Fibroblast of the aortic adventitia (primary cell): ENCODE data around the gene EHD1. TPM values are rescaled to one million over a fixed set of nuclear protein-coding genes. Genes with fewer than 3 reads are reported as not detected.

Experiments
- DNase-seq: peaks from one replicate; pipeline ENCODE4 v3.0.0-alpha.2; 2010; ENCODE audit warnings: low read depth
- H3K4me3 ChIP-seq: 2 replicates; pipeline ENCODE4 v1.5.1; 2011; ENCODE audit warnings: low read depth, mild to moderate bottlenecking, control low read depth, low read length, moderate library complexity
- total RNA-seq: library from RNA; depleted of rRNA; stranded (reverse); fragments of >200 nt; gene quantifications from 2 replicates; pipeline ENCODE4 v1.2.3, GENCODE V29; 2012; ENCODE audit warnings: low replicate concordance
- TF ChIP-seq, protein P1 (sequence below): IDR thresholded peaks from 2 replicates; pipeline ENCODE4 v1.5.1; 2011; ENCODE audit warnings: mild to moderate bottlenecking, low read length, control low read depth, inconsistent platforms; ENCODE audit not compliant: insufficient read depth

Gene EHD1
- total RNA-seq, 1 donor, result 68.1 TPM

DNA sequence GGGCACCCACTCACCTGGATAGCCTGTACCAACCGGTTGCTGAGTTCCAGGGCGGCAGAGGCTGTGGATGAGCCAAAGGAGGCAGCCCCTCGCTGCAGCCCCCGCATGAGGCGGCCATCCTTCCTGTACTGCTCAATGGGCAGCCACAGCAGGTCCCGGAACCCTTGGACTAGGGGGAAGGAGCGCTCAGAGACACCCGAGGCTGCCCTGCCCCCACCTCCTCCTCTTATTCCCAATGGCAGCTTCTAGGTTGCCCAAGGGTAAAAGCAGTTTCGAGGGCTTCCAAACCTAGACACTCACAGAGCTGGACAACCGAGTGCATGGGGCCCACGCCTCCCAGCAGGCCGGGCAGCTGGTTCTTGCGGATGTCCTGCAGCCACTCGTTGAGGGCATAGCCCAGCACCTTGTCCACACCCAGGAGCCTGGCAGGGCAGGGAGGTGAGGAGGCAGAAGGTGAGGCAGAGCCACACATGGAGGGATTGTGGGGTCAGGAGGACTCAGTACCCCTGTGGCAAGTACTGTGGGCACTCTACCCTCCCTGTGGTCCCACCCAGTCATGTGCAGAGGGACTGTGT is 18.1 kb upstream of the EHD1 start:
- TF ChIP-seq, protein P1, sequence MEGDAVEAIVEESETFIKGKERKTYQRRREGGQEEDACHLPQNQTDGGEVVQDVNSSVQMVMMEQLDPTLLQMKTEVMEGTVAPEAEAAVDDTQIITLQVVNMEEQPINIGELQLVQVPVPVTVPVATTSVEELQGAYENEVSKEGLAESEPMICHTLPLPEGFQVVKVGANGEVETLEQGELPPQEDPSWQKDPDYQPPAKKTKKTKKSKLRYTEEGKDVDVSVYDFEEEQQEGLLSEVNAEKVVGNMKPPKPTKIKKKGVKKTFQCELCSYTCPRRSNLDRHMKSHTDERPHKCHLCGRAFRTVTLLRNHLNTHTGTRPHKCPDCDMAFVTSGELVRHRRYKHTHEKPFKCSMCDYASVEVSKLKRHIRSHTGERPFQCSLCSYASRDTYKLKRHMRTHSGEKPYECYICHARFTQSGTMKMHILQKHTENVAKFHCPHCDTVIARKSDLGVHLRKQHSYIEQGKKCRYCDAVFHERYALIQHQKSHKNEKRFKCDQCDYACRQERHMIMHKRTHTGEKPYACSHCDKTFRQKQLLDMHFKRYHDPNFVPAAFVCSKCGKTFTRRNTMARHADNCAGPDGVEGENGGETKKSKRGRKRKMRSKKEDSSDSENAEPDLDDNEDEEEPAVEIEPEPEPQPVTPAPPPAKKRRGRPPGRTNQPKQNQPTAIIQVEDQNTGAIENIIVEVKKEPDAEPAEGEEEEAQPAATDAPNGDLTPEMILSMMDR, result no peak
- H3K4me3 ChIP-seq, result no peak overlapping the region
- DNase-seq, result no peak

DNA sequence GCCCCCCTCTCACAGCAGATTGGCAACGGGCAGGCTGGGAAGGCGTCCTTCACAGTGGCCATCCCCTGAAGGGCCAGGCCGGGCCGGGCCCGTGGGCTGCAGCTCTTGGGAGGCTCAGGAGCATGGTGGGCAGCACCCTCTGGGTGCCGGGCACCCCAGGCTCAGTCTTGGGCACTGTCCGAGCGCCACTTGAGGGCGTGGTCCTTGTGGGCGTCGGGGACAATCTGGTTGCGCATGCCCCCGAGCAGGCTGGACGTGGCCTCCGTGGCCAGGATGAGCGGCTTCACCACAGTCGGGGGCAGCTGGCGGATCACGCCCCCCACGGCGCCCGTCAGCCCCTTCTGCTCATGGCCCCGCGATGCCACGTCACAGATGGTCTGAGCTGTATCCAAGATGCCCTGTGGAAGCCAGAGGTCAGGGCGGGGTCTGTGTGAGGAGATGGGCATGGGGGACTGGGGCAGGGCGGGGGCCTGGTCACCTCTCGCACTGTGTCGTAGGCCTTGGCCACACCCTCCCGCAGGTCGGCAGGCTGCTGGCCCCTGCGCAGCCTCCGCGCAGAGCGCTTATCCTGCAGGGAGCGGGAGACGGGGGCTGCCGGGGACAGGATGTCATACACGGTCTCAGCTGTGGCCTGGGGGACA is 16.5 kb upstream of the EHD1 start:
- DNase-seq, result no peak
- TF ChIP-seq, protein P1, result no peak
- no peak overlapping the region for H3K4me3 ChIP-seq

DNA sequence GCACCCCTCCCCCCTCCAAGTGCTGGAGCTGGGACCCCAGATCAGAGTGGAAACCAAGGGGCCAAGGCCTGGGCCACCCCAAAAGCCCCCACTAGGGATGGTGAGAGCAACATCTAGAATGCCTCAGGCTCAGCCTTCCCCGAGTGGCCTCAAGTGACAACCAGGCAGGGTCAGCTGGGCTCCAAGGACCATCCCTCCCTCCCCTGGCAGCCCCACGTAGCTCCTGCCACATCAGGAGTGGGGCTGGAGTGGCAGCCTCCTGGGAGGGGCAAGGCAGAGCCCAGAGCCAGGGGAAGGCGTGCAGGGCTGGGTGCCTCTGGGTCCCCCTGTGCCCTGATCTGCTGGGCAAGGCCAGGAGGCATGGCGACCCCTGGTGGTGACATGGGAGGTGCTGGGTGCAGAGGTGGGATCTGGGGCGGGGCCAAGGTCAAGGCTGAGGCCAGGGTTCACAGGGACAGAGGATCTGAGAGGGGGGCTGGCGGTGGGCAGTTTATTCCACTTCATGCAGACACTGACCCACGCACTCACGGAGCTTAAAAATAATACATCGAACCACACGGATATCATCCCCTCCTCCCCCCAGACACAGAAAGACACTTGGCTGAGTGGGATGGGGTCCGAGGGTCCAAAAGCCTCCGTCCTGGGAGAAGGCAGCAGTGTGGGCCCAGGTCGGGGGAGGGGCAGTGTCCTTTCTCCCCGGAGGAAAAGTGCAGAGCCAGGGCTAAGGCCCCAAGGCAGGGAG is 15.8 kb upstream of the EHD1 start:
- TF ChIP-seq, protein P1, result peak; percentile 87
- no peak overlapping the region for H3K4me3 ChIP-seq
- DNase-seq, result peak; percentile 70

DNA sequence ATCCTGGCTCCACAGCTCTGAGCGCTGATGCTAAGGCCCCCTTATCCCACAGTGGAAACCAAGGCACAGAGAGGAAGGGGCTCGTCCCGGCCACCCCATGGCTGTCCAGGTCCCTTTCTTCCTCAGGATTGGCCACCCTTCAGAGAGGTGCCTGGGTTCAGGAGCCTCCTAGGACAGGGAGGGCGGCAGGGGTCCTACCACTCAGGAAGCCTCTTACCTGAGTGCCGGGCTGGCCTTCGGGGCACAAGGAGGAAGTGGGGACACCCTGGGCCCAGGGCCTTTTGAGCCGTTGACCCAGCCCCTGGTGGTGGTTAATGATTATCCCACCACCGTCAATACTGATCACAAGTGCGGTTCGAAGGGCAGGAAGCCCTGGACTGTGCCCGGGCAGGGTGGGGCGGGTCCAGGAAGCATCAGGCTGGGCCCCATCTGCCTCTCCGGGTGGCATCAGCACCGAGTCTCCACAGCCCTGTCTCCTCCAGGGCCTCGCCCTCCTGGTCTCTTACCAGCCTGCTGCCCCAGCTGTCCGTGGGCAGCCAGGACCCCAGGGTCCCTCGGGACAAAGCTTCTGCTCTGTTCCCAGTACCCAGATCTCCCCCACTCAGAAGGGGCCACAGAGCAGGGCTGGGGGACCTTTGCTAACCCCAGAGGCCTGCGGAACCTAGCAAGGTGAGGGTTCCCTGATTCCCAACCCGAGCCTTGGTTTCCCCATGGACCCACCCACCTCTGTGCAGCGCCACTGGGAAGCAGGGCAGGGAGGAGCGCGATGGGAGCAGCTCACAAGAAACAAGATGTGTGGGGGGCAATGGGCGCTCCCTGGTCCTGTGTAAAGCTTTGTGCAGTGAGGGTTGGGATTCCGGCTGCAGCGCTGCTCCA is 15.0 kb upstream of the EHD1 start:
- DNase-seq, result no peak
- TF ChIP-seq, protein P1, result no peak
- H3K4me3 ChIP-seq, result no peak overlapping the region

DNA sequence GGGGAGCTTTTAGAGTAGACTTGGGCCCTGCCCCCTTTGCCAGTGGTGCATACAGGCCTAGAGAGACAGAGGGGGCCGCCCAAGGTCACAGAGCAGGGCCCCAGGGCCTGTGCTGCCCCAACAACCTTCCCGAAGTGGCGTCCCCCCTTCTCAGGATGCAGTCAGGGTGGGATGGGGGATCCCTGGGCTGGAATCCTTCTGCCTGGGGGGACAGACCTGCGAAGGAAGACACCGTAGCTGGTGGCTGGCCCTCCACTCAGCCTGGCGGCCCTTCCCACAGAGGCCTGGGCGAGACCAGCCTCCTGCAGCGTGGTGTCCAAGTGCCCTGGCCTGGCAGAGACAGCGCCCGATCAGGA is 14.4 kb upstream of the EHD1 start:
- no peak for DNase-seq
- TF ChIP-seq, protein P1, result no peak
- no peak overlapping the region for H3K4me3 ChIP-seq

DNA sequence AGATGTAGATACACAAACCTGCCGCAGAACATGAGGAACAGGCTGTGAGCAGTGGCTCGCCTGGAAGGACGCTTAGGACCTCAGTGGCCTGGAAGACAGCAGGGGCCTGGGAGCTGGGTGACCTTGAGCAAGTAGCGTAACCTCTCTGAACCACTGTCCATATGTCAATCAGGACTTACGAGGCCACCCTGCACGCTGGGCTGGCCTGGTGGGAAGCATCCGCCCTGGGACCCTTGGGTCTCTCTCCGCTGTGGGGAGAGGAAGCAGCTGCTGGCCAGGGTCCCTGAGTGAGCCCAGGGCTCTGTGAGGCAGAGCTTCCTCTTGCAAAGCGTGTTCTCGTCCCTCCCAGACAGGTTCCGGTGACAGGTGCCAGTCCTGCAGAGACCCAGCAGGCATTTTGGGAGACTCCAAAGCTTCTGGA is 14.0 kb upstream of the EHD1 start:
- DNase-seq, result no peak
- no peak overlapping the region for H3K4me3 ChIP-seq
- TF ChIP-seq, protein P1, result no peak
